Measurements from ENCODE around the gene RNF157. TPM values are rescaled to one million over a fixed set of nuclear protein-coding genes. Genes with fewer than 3 reads are reported as not detected.
A peak's percentile ranks its signal among the peaks of the same experiment; 100 is the strongest.

RNF157 gene
- total and polyA plus RNA-seq, 9 of the 15 experiments (the other 6 are each of a cell fraction or from before 2014, with no cell fraction given), result 8.1 to 31.7 (median 20.8) TPM

GRCh38 chr17:76141212-76142038 lies 98.9 kb downstream of the RNF157 start, which contains the start of gene FOXJ1 (continued):
- TF ChIP-seq THRB (CRISPR knock-in tag; conservative IDR thresholded peaks at IDR 0.05) (no peak), VEZF1 (CRISPR knock-in tag; IDR thresholded peaks at IDR 0.05) (peak; percentile 57; the same call in 1 of the 2 replicates), ZNF282 (CRISPR knock-in tag; IDR thresholded peaks at IDR 0.05) (no peak), ASH1L (IDR thresholded peaks at IDR 0.05; ENCODE audit: borderline replicate concordance, low read depth, partially characterized antibody) (no peak), ZNF449 (CRISPR knock-in tag; IDR thresholded peaks at IDR 0.05) (no peak), NR3C1 (CRISPR knock-in tag; IDR thresholded peaks at IDR 0.05) (no peak), HMG20B (CRISPR knock-in tag; IDR thresholded peaks at IDR 0.05) (no peak), ZNF121 (CRISPR knock-in tag; conservative IDR thresholded peaks at IDR 0.05) (0 out of 2 replicates have a peak, but pooled peaks have one; percentile 3), SAP30 (IDR thresholded peaks at IDR 0.05; ENCODE audit: borderline replicate concordance, insufficient read depth, low read depth, low read length, poor library complexity, severe bottlenecking) (peak; percentile 84), ZNF609 (CRISPR knock-in tag; IDR thresholded peaks at IDR 0.05; ENCODE audit: borderline replicate concordance) (no peak), NKRF (IDR thresholded peaks at IDR 0.05; ENCODE audit: borderline replicate concordance) (peak; percentile 86)
